HG02970 (cell line): ENCODE results near the gene SLC13A3.

Experiments
- ATAC-seq: cut with Tn5 transposase; IDR thresholded peaks from one replicate; pipeline ENCODE4 v1.9.1; 2021; ENCODE audit warnings: mild to moderate bottlenecking, moderate library complexity, moderate number of reproducible peaks; ENCODE audit not compliant: unreplicated experiment, low FRiP score

The SLC13A3 gene

DNA sequence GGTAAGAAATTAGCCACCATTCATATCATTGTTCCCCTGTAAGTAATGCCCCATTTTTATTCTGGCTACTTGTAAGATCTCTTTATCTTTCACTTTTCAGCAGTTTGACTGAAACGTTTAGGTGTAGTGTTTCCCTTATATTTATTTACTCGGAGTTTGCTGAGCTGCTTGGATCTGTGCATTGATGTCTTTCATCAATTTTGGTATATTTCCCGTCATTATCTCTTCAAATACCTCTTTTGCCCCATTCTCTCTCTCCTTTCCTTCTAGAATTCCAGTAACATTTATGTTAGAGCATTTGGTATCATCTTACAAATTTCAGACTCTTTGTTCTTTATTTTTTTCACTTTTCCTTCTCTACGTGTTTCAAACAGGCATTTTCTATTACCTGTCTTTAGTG, 9.2 kb upstream of the SLC13A3 start:
- no peak for ATAC-seq

DNA sequence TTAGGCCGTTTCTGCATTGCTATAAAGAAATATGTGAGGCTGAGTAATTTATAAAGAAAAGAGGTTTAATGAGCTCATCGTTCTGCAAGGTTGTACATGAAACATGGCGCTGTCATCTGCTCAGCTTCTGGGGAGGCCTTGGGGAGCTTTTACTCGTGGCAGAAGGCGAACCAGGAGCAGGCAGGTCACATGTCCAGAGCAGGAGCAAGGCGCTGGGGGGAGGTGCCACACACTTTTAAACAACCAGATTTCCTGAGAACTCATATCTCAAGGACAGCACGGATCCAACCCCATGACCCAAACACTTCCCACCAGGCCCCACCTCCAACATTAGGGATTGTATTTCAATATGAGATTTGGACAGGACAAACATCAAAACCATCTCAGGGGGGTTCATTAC, 6.4 kb upstream of the SLC13A3 start:
- no peak for ATAC-seq

DNA sequence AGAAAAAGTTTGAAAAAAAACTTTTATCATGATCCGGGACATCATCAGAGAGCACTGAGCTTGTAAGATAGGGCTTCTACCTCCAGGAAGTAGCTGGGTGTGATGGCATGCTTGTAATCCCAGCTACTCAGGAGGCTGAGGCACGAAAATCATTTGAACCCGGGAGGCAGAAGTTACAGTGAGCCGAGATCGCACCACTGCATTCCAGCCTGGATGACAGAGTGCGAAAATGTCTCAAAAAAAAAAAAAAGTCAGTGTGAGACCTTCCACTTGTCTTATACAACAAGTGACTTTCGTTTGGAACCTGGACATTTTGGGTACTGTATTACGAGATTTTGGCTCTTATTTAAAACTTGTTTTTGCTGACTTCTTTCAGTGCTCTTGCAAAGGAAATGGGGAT, 5.9 kb upstream of the SLC13A3 start:
- ATAC-seq: no peak

DNA sequence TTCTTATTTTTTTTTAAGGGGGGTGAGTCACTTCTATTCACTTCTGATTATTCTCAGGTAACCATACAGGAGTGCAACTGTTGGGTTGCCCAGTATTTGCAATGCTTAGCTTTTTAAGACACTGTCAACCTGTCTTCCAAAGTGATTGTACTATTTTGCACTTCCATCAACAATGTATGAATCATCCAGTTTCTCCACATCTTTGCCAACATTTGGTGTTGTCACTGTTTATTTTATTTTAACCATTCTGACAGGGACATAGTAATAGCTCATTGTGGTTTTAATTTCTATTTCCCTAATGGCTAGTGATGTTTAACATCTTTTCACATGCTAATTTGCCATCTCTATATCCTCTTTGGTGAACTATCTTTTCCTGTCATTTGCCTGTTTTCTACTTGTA, 1.4 kb upstream of the SLC13A3 start:
- no peak for ATAC-seq

DNA sequence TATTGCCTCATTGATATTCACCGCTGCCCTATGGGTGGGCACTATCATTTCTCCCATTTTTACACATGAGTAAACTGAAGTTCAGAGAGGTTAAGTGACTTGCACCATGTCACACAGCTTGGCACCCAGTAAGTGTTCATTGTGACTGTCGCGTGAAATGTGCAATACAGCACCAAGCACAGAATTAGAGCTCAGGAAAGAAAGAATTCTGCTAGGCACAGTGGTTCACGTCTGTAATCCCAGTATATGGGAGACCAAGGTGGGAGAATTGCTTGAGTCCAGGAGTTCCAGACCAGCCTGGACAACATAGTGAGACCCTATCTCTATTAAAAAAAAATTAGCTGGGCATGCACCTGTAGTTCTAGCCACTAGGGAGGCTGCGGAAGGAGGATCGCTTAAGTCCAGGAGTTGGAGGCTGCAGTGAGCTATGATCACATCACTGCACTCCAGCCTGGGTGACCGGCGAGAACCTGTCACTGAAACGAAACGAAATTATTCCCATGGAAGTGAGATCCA, 626 bp downstream of the SLC13A3 start:
- no peak for ATAC-seq

DNA sequence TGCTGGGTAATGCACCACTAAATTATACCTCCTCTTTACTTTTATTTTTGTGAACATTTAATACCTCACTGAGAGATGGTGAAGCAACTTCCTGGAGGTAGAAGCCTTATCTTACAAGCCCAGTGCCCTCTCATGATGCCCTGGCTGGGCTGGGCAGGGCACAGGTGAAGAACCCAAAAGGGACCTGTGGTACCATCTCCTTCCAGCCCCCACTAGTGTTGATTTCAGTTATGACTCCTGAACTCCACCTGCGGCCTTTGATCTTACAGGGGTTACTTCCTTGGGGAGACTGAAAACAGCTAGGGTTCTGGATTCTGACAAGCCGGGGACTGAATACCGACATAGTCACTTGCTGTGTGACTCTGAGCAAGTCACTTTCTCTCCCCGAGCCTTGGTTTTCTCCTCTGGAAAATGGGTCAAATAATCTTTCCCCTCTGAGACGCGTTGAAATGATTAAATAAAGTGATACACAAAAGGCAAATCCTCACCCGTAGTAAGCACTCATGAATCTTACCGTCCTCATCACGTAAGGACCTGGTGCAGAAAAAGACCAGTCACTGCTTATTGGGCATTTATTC, 1.2 kb downstream of the SLC13A3 start:
- ATAC-seq: no peak

DNA sequence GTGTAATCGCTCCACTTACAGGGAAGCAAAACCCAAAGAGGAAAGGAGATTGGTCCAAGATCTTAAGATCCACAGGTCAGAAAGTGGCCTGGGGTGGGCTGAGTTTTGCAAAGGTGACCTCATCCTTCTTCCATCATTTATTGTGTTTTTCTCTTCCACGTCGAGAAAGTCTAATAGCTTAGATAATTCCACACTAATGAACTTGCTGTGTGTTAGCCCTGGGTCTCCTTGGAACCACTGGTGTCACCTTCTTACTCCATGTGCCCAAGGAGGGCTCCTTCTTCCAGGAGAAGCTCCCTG, 1.7 kb downstream of the SLC13A3 start:
- no peak for ATAC-seq

DNA sequence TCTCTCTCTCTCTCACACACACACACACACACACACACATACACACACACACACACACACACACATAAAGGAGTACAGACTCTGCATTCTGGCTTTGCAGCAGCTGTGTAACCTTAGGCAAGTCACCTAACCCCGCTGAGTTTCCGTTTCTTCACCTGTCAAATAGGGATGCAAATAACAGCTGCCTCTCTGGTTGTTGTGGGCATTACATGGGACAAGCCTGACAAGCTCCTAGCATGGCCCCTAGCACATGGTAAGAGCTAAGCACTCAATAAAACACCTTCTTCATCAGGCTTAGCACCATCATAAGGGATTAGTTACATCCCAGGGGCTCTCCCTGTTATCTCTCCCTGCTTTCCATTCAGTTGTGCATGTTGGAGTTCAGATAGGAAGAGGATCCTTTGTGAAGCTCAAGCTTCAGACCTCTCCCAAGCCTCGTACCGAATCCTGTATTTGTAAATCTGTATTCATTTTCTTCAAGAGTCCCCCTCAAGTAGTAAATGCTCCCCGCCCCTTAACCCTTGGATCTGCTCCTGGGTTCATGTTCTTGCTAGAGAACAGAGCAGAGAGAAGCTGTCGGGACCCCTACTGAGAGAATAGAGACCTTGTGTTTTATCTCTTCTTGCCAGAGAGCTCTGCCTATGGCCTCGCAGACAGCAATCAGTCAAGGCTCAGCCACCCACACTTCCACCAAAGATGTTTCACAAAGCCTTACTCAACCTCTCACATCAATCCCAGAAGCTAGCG, 2.2 kb downstream of the SLC13A3 start:
- no peak for ATAC-seq

DNA sequence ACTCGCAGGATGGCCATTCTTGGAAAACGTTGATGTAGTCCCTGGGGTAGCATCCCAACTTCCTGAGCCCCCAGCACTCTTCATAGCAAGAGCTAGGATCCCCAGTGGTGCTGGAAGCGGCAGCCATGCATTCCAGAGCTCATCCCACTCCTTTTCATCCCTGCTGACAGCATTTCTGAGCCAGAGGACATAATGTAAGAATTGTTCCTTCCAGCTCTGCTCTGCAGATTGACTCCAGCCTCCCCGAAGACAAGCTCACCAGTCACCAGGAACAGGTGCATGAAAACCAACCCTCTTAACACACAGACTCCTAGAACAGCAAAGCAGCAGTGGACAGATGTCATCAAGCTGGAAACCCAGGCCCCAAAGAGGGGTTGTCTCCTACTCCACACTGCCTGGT, 3.8 kb downstream of the SLC13A3 start:
- no peak for ATAC-seq

DNA sequence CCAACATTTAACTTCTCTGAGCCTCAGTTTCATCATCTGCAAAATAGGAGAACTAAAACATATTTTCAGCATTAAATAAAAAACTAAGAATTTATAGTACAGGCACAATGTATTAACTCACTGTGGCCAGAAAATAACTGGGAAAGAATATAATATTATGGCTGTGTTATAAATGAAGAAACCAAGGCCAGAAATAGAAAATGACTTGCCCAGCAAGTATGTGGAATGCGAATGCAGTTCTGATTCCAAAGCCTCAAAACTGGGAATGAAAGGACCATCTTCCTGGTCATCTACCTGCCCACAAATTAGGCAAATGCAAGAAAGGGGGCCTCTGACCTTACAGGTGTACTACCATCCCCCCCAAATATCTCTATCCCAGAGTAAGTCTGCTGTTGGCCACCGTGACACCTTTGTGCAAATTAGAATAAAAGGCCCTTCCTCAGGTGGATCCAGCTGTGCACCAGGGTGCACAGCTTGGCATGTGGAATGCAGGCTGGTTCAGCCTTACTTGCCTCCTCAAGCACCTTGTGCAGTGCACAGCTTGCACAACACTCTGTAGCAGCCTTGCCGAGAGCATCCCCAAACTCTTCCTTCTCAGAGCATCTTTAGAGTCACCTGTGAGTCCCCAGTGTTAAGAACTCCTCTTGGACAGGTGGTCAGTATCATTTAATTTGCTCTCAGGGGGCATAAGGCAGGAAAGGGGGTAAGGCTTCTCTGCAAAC, 4.4 kb downstream of the SLC13A3 start:
- no peak for ATAC-seq

DNA sequence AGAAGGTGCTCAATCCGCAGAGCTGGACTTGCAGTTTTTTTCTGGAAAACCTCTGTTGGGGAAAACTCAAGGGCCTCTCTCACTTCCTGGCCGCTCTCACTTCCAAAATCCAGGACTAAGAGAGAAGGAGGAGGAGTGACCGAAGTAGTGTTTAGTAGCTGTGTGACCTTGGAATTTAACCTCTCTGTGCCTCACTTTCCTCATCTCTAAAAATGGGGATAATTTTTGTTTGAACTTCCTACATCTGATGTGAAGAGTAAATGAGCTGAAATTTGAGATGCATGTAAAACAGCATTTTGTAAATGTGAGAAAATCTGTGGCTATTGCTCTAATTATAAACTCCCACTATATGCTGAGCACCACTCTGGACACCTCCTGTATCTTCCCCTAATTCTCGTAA, 5.1 kb downstream of the SLC13A3 start:
- ATAC-seq: no peak

DNA sequence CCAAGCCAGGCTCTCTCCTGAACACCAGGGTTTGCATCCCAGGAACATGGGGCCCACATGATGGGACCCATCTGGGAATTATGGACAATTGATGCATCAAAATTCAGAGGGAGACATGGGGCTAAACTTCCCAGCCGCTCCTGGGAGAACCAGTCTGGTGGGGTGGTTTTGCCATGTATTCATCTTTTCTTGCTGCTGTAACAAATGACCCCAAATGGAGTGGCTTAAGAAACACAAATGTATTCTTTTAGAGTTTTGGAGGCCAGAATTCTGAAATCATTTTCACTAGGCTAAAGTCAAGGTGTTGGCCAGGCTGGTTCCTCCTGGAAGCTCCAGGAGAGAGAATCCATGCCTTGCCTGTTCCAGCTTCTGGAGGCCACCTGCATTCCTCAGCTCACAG, 6.5 kb downstream of the SLC13A3 start:
- ATAC-seq: no peak

DNA sequence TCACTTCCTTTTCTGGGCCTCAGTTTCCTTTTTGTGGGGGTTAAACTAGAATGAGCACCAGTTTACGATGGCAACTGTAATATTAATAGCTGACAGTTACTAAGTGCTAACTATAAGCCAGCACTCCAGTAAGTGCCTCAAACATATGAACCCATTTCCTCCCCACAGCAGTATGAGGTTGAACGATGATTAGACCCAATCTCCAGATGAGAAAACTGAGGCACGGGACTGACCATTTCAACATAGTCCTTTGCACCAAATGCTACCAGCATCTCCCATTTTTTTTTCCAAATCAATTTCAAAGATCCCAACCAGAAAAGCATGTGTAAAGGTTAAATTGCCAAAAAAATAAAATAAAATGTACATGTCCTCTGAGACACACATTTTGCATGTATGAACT, 7.1 kb downstream of the SLC13A3 start:
- ATAC-seq: no peak

DNA sequence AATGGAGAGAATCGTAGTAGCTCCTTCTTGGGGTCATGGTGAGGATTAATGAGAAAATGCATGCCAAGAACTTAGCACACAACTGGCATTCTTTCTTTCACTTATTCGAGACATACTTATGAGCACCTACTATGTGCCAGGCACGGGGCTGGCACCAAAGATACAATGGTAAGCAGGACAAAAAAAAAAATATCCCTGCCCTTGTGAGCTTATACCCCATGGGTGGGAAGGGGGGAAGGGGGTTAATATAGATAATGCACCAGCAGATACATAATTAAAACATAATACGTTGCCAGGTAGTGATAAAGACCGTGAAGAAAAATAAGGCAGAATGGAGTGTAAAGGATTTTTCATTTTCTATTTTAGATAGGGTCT, 8.3 kb downstream of the SLC13A3 start:
- ATAC-seq: no peak

DNA sequence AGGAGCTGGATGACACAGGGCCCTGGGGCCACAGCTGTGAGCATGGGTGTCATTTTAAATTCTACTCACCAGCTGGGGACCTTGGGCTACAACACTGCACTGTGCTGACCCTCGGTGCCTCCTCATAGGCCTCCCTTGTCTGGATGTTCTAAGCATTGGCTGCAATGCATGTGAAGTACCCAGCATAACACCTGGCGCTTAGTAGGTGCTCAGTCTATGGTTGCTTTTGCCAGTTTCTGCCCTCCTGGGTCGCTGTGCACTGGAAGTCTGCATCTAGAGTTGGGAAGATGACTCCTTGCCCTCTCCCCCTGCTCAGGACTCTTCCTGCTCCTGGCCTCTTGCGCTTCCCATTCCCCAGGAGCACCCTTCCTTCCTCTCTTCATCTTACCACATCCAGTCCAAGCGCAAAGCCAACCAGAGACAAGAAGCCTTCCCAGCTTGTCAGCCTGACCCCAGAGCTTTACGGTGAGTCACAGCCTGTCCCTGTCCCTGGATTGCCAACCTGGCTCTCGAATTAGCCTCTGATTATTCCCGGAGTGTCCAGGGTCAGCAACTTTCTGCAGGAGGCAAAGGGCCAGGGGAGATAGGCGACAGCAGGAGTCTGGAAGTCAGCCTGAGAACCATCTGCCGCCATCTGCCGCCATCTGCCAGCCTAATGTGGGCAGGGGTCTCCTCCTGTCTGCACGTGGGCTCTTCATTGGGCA, 8.8 kb downstream of the SLC13A3 start:
- no peak for ATAC-seq

DNA sequence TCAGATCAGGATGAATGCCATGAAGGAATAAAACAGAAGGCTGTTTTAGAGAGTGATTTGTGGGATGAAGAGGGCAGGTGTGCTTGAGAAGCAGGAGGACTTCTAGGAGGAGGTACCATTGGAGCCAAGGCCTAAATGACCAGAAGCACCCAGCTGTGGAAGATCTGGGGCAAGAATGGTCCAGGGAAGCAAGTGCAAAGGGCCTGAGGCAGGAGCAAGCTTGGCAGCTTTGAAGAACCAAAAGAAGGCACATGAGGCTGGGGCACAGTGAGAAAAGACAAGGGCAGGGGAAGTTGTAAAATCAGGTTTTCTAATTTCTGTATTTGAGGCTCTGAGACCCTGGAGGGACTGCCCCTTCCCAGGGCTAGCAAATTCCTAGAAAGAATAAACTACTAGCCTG, 9.8 kb downstream of the SLC13A3 start:
- no peak for ATAC-seq

DNA sequence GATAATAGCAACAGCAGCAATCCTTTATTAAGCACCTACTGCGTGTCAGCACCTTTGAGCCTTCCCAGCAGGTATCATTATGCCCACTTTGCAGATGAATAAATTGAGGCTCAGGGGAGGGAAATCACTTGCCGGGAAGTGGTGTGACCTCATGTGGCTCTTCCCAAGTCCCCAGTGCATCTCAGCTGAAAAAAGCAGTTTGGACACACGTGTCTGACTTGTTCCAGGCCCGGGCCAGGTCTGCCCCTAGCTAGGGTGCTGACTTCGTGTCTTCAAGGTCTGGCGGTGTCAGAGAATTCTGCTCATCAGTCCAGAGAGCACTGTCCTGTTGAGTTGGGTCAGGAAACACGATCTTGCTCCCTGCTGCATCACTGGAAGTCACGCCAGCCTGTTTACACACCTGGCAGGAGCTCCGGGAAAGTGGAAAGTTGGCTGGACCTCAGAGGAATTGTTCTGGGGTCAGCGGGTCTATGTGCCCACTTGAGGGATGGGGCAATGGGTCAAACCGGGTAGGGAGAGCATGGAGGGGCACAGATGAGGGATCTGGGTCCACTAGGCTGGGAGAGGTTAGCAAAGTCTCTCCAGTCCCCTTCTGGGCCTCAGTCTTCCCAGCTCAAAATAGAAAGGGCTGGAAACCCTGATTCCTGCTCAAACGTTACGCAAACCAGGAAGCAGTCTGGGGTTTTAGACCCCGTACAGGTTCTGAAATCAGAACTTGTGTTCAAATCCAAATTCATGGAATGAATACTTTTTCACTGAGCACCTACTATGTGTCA, 10.5 kb downstream of the SLC13A3 start:
- no peak for ATAC-seq

DNA sequence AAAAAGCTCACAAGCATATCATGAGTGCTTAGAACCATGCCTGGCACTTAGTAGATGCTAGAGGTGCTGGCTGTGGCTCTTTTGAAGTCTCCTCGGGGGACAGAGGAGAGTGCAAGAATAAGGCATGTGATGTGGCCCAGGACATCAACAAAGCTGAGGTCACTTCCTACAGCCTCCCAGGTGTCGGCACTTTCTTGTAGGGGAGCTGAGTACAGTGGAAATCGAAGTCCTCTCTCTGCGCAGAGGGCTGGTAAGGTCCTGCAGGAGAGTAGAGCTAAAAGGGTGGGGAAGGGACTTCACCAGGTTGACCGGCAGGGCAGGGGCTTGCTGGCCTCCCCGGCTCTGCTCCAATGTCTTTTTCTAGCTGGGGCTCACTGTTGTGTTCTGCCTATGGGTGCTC, 11.2 kb downstream of the SLC13A3 start:
- no peak for ATAC-seq

DNA sequence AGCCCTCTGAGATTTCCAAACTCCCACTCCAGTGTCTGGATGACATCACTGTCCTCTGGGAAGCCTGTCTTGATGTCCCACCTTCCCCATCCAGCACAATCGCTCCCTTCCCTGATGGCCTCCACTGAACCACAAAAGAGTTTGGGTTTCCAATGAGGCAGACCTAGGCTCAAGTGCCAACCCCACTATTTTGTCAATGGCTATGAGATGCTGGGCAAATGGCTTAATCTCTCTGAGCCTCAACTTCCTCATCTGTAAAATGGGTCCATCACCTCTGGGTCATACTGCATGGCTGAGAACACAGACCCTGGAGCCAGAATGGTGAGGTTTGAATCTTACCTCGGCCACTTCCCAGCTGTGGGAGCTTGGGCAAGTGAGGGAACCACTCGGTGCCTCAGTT, 11.7 kb downstream of the SLC13A3 start:
- ATAC-seq: no peak

DNA sequence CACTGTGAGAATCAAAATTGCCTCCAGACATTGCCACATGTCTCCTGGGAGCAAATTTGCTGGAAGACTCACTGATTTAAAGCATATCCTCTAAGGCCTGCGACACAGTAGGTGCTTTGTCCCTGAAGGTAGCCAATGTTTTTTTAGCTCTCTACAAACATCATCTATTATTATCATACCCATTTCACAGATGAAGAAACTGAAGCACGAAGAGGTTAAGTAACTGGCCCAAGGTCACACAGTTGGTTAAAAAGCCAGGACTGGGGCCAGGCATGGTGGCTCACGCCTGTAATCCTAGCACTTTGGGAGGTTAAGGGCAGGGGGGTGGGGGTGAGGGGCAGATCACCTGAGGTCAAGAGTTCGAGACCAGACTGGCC, 12.4 kb downstream of the SLC13A3 start:
- no peak for ATAC-seq
